Activated B cell treated with CpG ODN at 0.5 μM for 24 hours (primary cell): ENCODE results near the gene CYP26B1. TPM values are rescaled to one million over a fixed set of nuclear protein-coding genes. Genes with fewer than 3 reads are reported as not detected.
"Not testable (repeated sequence)": the region's sequence is repeated elsewhere in the genome, so short reads cannot be mapped to it uniquely, and the experiment has no call there.

Source experiments
- ATAC-seq: fragments of 200-7000 bp; cut with Tn5 transposase; one replicate; pipeline ENCODE4 v1.10.0; 2021; ENCODE audit warnings: low read depth, mild to moderate bottlenecking, moderate library complexity
- CTCF ChIA-PET: fragments of 350-600 bp; sonication (Branson Sonifier 250); formaldehyde crosslinking; loops from one replicate; lab custom pipeline; 2021; ENCODE audit warnings: antibody characterized with exemption; lab: Charles Lee
- POLR2A ChIA-PET: fragments of 350-600 bp; sonication (Branson Sonifier 250); formaldehyde crosslinking; loops from one replicate; lab custom pipeline; 2021; ENCODE audit warnings: antibody characterized with exemption; lab: Charles Lee
- DNase-seq: peaks from one replicate; pipeline ENCODE4 v3.0.0; 2022
- H3K27ac Mint-ChIP-seq: one replicate; pipeline ENCODE4 v1.8.0; 2020; ENCODE audit warnings: mixed read lengths
- H3K27me3 Mint-ChIP-seq: one replicate; pipeline ENCODE4 v1.8.0; 2021; ENCODE audit warnings: mixed read lengths
- H3K36me3 Mint-ChIP-seq: one replicate; pipeline ENCODE4 v1.8.0; 2021; ENCODE audit warnings: low read depth, mixed read lengths
- H3K4me1 Mint-ChIP-seq: one replicate; pipeline ENCODE4 v1.8.0; 2021; ENCODE audit warnings: mixed read lengths
- H3K4me3 Mint-ChIP-seq: one replicate; pipeline ENCODE4 v1.8.0; 2020; ENCODE audit warnings: mild to moderate bottlenecking, mixed read lengths
- H3K9me3 Mint-ChIP-seq: one replicate; pipeline ENCODE4 v1.8.0; 2020; ENCODE audit warnings: mixed read lengths
- intact Hi-C: fragments of 100-400 bp; cut with micrococcal nuclease; formaldehyde crosslinking; loops from one replicate; pipeline ENCODE4 v1.15.1; 2024
- total RNA-seq: library from RNA; stranded (reverse); gene quantifications from 2 replicates; pipeline ENCODE4 v1.2.3, GENCODE V29; 2022
- TF ChIP-seq, protein P1 (sequence below): fragments of 200-600 bp; IDR thresholded peaks from one replicate; pipeline ENCODE4 v1.8.0; 2022; ENCODE audit warnings: antibody characterized with exemption, mild to moderate bottlenecking

Gene CYP26B1
- total RNA-seq, 1 donor from 2014 or later, result not detected

DNA sequence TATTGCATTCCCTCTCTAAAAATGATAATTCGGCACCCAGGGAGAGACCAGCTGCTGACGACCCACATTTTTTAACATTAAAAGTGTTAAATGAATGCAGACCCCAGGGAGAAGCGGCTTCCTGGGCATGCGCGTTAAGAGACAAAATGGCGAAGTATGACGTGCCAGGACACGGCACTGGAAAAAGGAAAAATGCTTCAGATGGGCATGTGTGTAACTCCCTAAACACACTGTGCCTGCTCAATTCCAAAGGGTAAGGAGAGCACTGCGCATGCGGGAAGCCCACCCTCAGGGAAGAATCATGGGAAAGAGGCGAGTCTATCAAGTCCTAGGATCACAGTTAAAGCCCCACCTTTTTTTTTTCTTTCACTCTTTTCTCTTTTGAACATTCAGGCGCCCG, 58.1 kb downstream of the CYP26B1 start:
- POLR2A ChIA-PET, result no interaction called here
- CTCF ChIA-PET, result no interaction called here
- no peak overlapping the region for H3K4me3 Mint-ChIP-seq
- H3K27me3 Mint-ChIP-seq, result no peaks in the 10 kb centered on the region
- ATAC-seq (no peak), DNase-seq (no peak)
- intact Hi-C loops, result no loop called here
- no peaks in the 10 kb centered on the region for H3K9me3 Mint-ChIP-seq
- no peak overlapping the region for H3K27ac Mint-ChIP-seq
- H3K4me1 Mint-ChIP-seq, result no peaks in the 10 kb centered on the region
- H3K36me3 Mint-ChIP-seq, result no peaks in the 10 kb centered on the region
- TF ChIP-seq, protein P1, sequence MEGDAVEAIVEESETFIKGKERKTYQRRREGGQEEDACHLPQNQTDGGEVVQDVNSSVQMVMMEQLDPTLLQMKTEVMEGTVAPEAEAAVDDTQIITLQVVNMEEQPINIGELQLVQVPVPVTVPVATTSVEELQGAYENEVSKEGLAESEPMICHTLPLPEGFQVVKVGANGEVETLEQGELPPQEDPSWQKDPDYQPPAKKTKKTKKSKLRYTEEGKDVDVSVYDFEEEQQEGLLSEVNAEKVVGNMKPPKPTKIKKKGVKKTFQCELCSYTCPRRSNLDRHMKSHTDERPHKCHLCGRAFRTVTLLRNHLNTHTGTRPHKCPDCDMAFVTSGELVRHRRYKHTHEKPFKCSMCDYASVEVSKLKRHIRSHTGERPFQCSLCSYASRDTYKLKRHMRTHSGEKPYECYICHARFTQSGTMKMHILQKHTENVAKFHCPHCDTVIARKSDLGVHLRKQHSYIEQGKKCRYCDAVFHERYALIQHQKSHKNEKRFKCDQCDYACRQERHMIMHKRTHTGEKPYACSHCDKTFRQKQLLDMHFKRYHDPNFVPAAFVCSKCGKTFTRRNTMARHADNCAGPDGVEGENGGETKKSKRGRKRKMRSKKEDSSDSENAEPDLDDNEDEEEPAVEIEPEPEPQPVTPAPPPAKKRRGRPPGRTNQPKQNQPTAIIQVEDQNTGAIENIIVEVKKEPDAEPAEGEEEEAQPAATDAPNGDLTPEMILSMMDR, result no peak

DNA sequence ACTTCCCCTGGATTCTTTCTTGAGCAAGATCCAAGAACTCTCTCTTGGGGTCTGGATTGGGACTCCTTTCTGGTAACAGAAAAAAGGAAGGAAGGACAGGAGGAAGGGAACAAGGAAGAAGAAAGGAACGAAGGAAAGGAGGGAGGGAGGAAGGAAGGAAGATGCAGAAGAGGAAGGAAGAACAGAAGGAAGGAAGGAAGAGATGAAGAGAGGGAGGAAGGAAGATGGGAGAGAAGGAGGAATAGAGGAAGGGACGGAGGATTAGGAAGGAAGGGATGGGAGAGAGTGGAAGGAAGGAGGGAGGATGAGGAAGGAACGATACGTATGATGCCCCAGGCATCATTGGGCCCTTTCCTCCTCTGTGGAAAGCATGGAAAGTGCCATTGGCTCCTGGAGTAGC, 58.6 kb downstream of the CYP26B1 start:
- CTCF ChIA-PET, result no interaction called here

DNA sequence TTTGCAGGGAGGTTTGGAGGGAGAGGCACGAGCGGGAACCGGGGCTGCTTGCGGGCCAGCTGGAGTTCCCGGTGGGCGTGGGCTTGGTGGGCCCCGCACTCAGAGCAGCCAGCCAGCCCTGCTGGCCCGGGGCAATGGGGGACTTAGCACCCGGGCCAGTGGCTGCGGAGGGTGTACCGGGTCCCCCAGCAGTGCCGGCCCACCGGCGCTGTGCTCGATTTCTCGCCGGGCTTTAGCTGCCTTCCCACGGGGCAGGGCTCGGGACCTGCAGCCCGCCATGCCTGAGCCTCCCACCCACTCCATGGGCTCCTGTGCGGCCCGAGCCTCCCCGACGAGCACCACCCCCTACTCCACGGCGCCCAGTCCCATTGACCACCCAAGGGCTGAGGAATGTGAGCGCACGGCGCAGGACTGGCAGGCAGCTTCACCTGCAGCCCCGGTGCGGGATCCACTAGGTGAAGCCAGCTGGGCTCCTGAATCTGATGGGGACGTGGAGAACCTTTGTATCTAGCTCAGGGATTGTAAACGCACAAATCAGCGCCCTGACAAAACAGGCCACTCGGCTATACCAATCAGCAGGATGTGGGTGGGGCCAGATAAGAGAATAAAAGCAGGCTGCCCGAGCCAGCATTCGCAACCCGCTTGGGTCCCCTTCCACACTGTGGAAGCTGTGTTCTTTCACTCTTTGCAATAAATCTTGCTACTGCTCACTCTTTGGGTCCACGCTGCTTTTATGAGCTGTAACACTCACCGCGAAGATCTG, 60.6 kb downstream of the CYP26B1 start:
- H3K9me3 Mint-ChIP-seq, ATAC-seq, CTCF ChIA-PET, H3K36me3 Mint-ChIP-seq, H3K4me3 Mint-ChIP-seq, H3K27me3 Mint-ChIP-seq, H3K4me1 Mint-ChIP-seq, intact Hi-C loops, DNase-seq, H3K27ac Mint-ChIP-seq, POLR2A ChIA-PET: not testable (repeated sequence)

More for the DNA sequence above, 58.6 kb downstream of the CYP26B1 start:
- Mint-ChIP-seq H3K36me3 (no peaks in the 10 kb centered on the region), H3K4me1 (no peaks in the 10 kb centered on the region), H3K9me3 (no peaks in the 10 kb centered on the region), H3K4me3 (no peak overlapping the region), H3K27ac (no peak overlapping the region), H3K27me3 (no peaks in the 10 kb centered on the region)
- POLR2A ChIA-PET, result no interaction called here
- intact Hi-C loops, result no loop called here
- TF ChIP-seq, protein P1, result no peak
- DNase-seq (no peak), ATAC-seq (no peak)

- CTCF ChIA-PET, result no interaction called here
- no peak overlapping the region for H3K4me3 Mint-ChIP-seq
- DNase-seq (no peak), ATAC-seq (no peak)
- TF ChIP-seq, protein P1, result no peak
- H3K4me1 Mint-ChIP-seq, result no peaks in the 10 kb centered on the region
- no peak overlapping the region for H3K27ac Mint-ChIP-seq
- POLR2A ChIA-PET, result no interaction called here
- intact Hi-C loops, result no loop called here
- no peaks in the 10 kb centered on the region for H3K36me3 Mint-ChIP-seq
- H3K9me3 Mint-ChIP-seq, result no peaks in the 10 kb centered on the region
- no peaks in the 10 kb centered on the region for H3K27me3 Mint-ChIP-seq
These were observed 62.1 kb downstream of the CYP26B1 start for GRCh38 chr2:72085513-72085912.

DNA sequence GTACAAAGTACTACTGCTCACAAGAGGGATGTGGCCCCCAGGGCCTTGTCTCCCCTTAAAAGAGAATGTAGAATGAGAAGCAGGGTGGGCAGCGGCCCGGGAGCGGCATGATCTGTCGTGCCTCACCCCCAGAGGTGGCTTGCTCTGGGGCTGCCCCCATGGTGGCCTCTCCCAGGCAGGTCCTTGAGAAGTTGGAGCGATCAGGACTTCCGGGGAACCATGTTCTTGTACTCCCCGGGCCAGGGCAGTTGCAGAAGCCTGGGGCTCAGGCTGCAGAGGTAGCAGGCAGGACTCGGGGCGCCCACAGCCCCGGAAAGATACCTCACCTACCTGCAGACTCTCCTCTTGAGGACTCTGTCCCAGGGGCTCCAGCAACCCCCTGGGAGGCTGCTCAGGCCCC, 62.6 kb downstream of the CYP26B1 start:
- TF ChIP-seq, protein P1, result no peak
- H3K36me3 Mint-ChIP-seq, result no peaks in the 10 kb centered on the region
- ChIA-PET POLR2A (no interaction called here), CTCF (no interaction called here)
- no peaks in the 10 kb centered on the region for H3K4me1 Mint-ChIP-seq
- no peaks in the 10 kb centered on the region for H3K27me3 Mint-ChIP-seq
- no peak overlapping the region for H3K27ac Mint-ChIP-seq
- intact Hi-C loops, result no loop called here
- H3K4me3 Mint-ChIP-seq, result no peak overlapping the region
- no peak for ATAC-seq
- no peak for DNase-seq
- no peaks in the 10 kb centered on the region for H3K9me3 Mint-ChIP-seq

DNA sequence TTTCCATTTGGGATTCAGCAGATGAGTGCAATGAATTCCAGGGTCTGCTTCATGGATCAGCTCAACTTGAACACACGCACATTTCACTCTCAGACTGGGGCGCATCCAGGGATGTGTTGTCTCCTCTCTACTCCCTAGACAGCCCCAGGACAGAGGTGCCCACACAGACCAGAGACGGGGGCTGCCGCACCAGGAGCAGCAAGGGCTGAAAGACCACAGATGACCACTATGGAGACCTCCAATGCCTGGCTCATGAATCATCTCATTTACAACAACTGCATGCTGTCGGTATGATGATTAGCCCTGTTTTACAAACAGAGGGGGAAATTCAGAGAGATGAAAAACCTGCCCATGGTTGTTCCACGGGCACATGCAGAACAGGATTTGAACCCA, 63.1 kb downstream of the CYP26B1 start:
- Mint-ChIP-seq H3K27me3 (no peaks in the 10 kb centered on the region), H3K4me1 (no peaks in the 10 kb centered on the region), H3K4me3 (no peak overlapping the region), H3K27ac (no peak overlapping the region), H3K9me3 (no peaks in the 10 kb centered on the region), H3K36me3 (no peaks in the 10 kb centered on the region)
- ChIA-PET CTCF (no interaction called here), POLR2A (no interaction called here)
- TF ChIP-seq, protein P1, result no peak
- intact Hi-C loops, result no loop called here
- ATAC-seq (no peak), DNase-seq (no peak)
